ENCODE results near the gene NRP2. TPM values are rescaled to one million over a fixed set of nuclear protein-coding genes. Genes with fewer than 3 reads are reported as not detected.

The NRP2 gene
- total RNA-seq, 1 donor from 2014 or later = 27.8 TPM

GRCh38 chr2:205762881-205763280 is 80.6 kb downstream of the NRP2 start:
- Histone ChIP-seq H3K9me3 (ENCODE audit: low read depth) (no peaks in the 10 kb centered on the region), H3K9ac (no peak overlapping the region), H3F3A (ENCODE audit: low read depth) (no peaks in the 10 kb centered on the region), H3K27ac (no peak overlapping the region), H3K4me1 (no peaks in the 10 kb centered on the region), H3K4me3 (no peak overlapping the region), H3K27me3 (no peaks in the 10 kb centered on the region), H3K36me3 (no peaks in the 10 kb centered on the region), H2AFZ (replicated peaks) (no peak overlapping the region), H3K79me2 (ENCODE audit: low read depth) (no peaks in the 10 kb centered on the region), H4K20me1 (ENCODE audit: low read depth) (no peaks in the 10 kb centered on the region), H3K4me2 (no peak overlapping the region)
- no peak for DNase-seq (ENCODE audit: low spot score)
- H3K4me3 Mint-ChIP-seq = no peak overlapping the region
- no peaks in the 10 kb centered on the region for H3K27me3 Mint-ChIP-seq (ENCODE audit: insufficient read depth, low read depth)
- no peak overlapping the region for H3K27ac Mint-ChIP-seq
- peaks cover 32% of the 10 kb centered on the region for H3K4me1 Mint-ChIP-seq
- TF ChIP-seq EZH2 (IDR thresholded peaks at IDR 0.05) = no peak
- no peaks in the 10 kb centered on the region for H3K9me3 Mint-ChIP-seq
- H3K36me3 Mint-ChIP-seq = no peaks in the 10 kb centered on the region

- Histone ChIP-seq H3K9ac (no peak overlapping the region), H3K4me2 (peak overlapping the region; percentile 68)
These were observed 81.5 kb downstream of the NRP2 start for GRCh38 chr2:205763708-205764211.

GRCh38 chr2:205764270-205764746 is 82.0 kb downstream of the NRP2 start:
- Histone ChIP-seq H3K9me3 (ENCODE audit: low read depth) (no peaks in the 10 kb centered on the region), H3K4me3 (no peak overlapping the region), H4K20me1 (ENCODE audit: low read depth) (no peaks in the 10 kb centered on the region), H3K36me3 (no peaks in the 10 kb centered on the region), H3K4me2 (peak overlapping the region; percentile 68), H2AFZ (replicated peaks) (no peak overlapping the region), H3K27ac (no peak overlapping the region), H3K4me1 (no peaks in the 10 kb centered on the region), H3K79me2 (ENCODE audit: low read depth) (no peaks in the 10 kb centered on the region), H3K27me3 (no peaks in the 10 kb centered on the region), H3K9ac (no peak overlapping the region), H3F3A (ENCODE audit: low read depth) (no peaks in the 10 kb centered on the region)
- TF ChIP-seq CTCF (IDR thresholded peaks at IDR 0.05) (no peak), EZH2phosphoT487 (IDR thresholded peaks at IDR 0.05) (no peak), EZH2 (IDR thresholded peaks at IDR 0.05) (no peak)
- Mint-ChIP-seq H3K4me1 (peaks cover 38% of the 10 kb centered on the region), H3K9me3 (no peaks in the 10 kb centered on the region), H3K27me3 (ENCODE audit: insufficient read depth, low read depth) (no peaks in the 10 kb centered on the region), H3K27ac (peak overlapping the region; percentile 85), H3K4me3 (peak overlapping the region; percentile 20), H3K36me3 (no peaks in the 10 kb centered on the region)
- no peak for DNase-seq (ENCODE audit: low spot score)

More at GRCh38 chr2:205763708-205764211, 81.5 kb downstream of the NRP2 start:
- peak; percentile 86 for DNase-seq (ENCODE audit: low spot score)
- Mint-ChIP-seq H3K4me1 (peaks cover 34% of the 10 kb centered on the region), H3K36me3 (no peaks in the 10 kb centered on the region), H3K4me3 (peak overlapping the region; percentile 20), H3K27me3 (ENCODE audit: insufficient read depth, low read depth) (no peaks in the 10 kb centered on the region), H3K9me3 (no peaks in the 10 kb centered on the region), H3K27ac (peak overlapping the region; percentile 85)
- Histone ChIP-seq H4K20me1 (ENCODE audit: low read depth) (no peaks in the 10 kb centered on the region), H3K36me3 (no peaks in the 10 kb centered on the region), H3K9me3 (ENCODE audit: low read depth) (no peaks in the 10 kb centered on the region), H3F3A (ENCODE audit: low read depth) (no peaks in the 10 kb centered on the region), H3K27me3 (no peaks in the 10 kb centered on the region), H3K27ac (no peak overlapping the region), H3K79me2 (ENCODE audit: low read depth) (no peaks in the 10 kb centered on the region), H3K4me3 (peak overlapping the region; percentile 35), H3K4me1 (no peaks in the 10 kb centered on the region), H2AFZ (replicated peaks) (no peak overlapping the region)
- peak; percentile 97 for TF ChIP-seq CTCF (IDR thresholded peaks at IDR 0.05)
- TF ChIP-seq EZH2 (IDR thresholded peaks at IDR 0.05) = no peak
- TF ChIP-seq EZH2phosphoT487 (IDR thresholded peaks at IDR 0.05) = no peak

GRCh38 chr2:205765151-205765550 is 82.8 kb downstream of the NRP2 start:
- Mint-ChIP-seq H3K27ac (peak overlapping the region; percentile 1), H3K4me1 (peaks cover 42% of the 10 kb centered on the region), H3K4me3 (no peak overlapping the region), H3K36me3 (no peaks in the 10 kb centered on the region), H3K9me3 (no peaks in the 10 kb centered on the region), H3K27me3 (ENCODE audit: insufficient read depth, low read depth) (no peaks in the 10 kb centered on the region)
- Histone ChIP-seq H4K20me1 (ENCODE audit: low read depth) (no peaks in the 10 kb centered on the region), H3K9me3 (ENCODE audit: low read depth) (no peaks in the 10 kb centered on the region), H2AFZ (replicated peaks) (no peak overlapping the region), H3K79me2 (ENCODE audit: low read depth) (no peaks in the 10 kb centered on the region), H3K4me2 (no peak overlapping the region), H3K9ac (no peak overlapping the region), H3K27ac (no peak overlapping the region), H3K4me1 (no peaks in the 10 kb centered on the region), H3F3A (ENCODE audit: low read depth) (no peaks in the 10 kb centered on the region), H3K27me3 (no peaks in the 10 kb centered on the region), H3K4me3 (no peak overlapping the region), H3K36me3 (no peaks in the 10 kb centered on the region)
- no peak for TF ChIP-seq EZH2phosphoT487 (IDR thresholded peaks at IDR 0.05)
- TF ChIP-seq CTCF (IDR thresholded peaks at IDR 0.05) = no peak
- TF ChIP-seq EZH2 (IDR thresholded peaks at IDR 0.05) = no peak
- DNase-seq (ENCODE audit: low spot score) = no peak
